ENCODE results near the gene ETV4. TPM values are rescaled to one million over a fixed set of nuclear protein-coding genes. Genes with fewer than 3 reads are reported as not detected.

ETV4 gene
- total and polyA plus RNA-seq, 2 of the 13 experiments (the other 11 are each of a cell fraction or from before 2014, with no cell fraction given) = 128 to 330 TPM

- TF ChIP-seq ZNF512B (CRISPR knock-in tag; IDR thresholded peaks at IDR 0.05; ENCODE audit: borderline replicate concordance) (peak; percentile 76; the same call in 1 of the 2 replicates), BORCS8-MEF2B (CRISPR knock-in tag; IDR thresholded peaks at IDR 0.05) (no peak), BCLAF1 (IDR thresholded peaks at IDR 0.05) (no peak), NFIB (CRISPR knock-in tag; IDR thresholded peaks at IDR 0.05; ENCODE audit: borderline replicate concordance) (no peak), EZH2 (conservative IDR thresholded peaks at IDR 0.05; ENCODE audit: low read depth, low read length) (no peak), TP53 (CRISPR knock-in tag; conservative IDR thresholded peaks at IDR 0.05) (no peak), ZBTB26 (CRISPR knock-in tag; IDR thresholded peaks at IDR 0.05; ENCODE audit: borderline replicate concordance) (peak; percentile 20), HDAC6 (IDR thresholded peaks at IDR 0.05; ENCODE audit: low read depth, low read length) (no peak), SAP130 (CRISPR knock-in tag; IDR thresholded peaks at IDR 0.05; ENCODE audit: low read depth) (peak; percentile 65), TSC22D2 (CRISPR knock-in tag; IDR thresholded peaks at IDR 0.05; ENCODE audit: borderline replicate concordance) (no peak), FLYWCH1 (CRISPR knock-in tag; IDR thresholded peaks at IDR 0.05) (no peak), CBX1 (IDR thresholded peaks at IDR 0.05; ENCODE audit: low read depth) (no peak), FOXP4 (CRISPR knock-in tag; IDR thresholded peaks at IDR 0.05) (no peak), ZNF577 (CRISPR knock-in tag; IDR thresholded peaks at IDR 0.05; ENCODE audit: borderline replicate concordance, low read depth) (no peak), ZBTB20 (CRISPR knock-in tag; IDR thresholded peaks at IDR 0.05; ENCODE audit: borderline replicate concordance, low read depth) (no peak), ZNF781 (CRISPR knock-in tag; IDR thresholded peaks at IDR 0.05; ENCODE audit: borderline replicate concordance, not compliant biosample characterization) (peak; percentile 73), XRCC5 (optimal IDR thresholded peaks at IDR 0.05; ENCODE audit: low read length) (peak; percentile 80)
- TF ChIP-seq, protein P1, sequence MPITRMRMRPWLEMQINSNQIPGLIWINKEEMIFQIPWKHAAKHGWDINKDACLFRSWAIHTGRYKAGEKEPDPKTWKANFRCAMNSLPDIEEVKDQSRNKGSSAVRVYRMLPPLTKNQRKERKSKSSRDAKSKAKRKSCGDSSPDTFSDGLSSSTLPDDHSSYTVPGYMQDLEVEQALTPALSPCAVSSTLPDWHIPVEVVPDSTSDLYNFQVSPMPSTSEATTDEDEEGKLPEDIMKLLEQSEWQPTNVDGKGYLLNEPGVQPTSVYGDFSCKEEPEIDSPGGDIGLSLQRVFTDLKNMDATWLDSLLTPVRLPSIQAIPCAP (CRISPR knock-in tag; IDR thresholded peaks at IDR 0.05; ENCODE audit: low read depth) = no peak
- TF ChIP-seq, protein P2, sequence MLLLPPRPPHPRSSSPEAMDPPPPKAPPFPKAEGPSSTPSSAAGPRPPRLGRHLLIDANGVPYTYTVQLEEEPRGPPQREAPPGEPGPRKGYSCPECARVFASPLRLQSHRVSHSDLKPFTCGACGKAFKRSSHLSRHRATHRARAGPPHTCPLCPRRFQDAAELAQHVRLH (CRISPR knock-in tag; IDR thresholded peaks at IDR 0.05; ENCODE audit: borderline replicate concordance, low read depth) = peak; percentile 97; the same call in 1 of the 2 replicates
Observed at GRCh38 chr17:43576563-43577229, 30.6 kb upstream of the ETV4 start (continued).
